DOHH2 (cell line): ENCODE results near the gene HERC6.
"Not testable (repeated sequence)": the region's sequence is repeated elsewhere in the genome, so short reads cannot be mapped to it uniquely, and the experiment has no call there.

Experiments
- H3F3A ChIP-seq: fragments of 200-600 bp; sonication (generic), shearing (Covaris generic); 2 replicates; pipeline ENCODE4 v1.6.0; 2016; ENCODE audit warnings: antibody characterized with exemption, mild to moderate bottlenecking; ENCODE audit not compliant: control insufficient read depth, insufficient read depth
- H3K27ac ChIP-seq: fragments of 200-600 bp; sonication (generic); 2 replicates; pipeline ENCODE4 v1.5.1; 2014; ENCODE audit warnings: low read depth, mild to moderate bottlenecking, low read length, moderate library complexity
- H3K27me3 ChIP-seq: fragments of 200-600 bp; sonication (generic); 2 replicates; pipeline ENCODE4 v1.6.1; 2014; ENCODE audit warnings: mild to moderate bottlenecking, low read length, mixed read lengths; ENCODE audit not compliant: control insufficient read depth
- H3K36me3 ChIP-seq: fragments of 200-600 bp; sonication (generic); 2 replicates; pipeline ENCODE4 v1.6.1; 2014; ENCODE audit warnings: mild to moderate bottlenecking, low read length, moderate library complexity, mixed read lengths; ENCODE audit not compliant: control insufficient read depth
- H3K4me1 ChIP-seq: fragments of 200-600 bp; sonication (generic); 2 replicates; pipeline ENCODE4 v1.6.1; 2014; ENCODE audit warnings: mild to moderate bottlenecking, low read length, mixed read lengths; ENCODE audit not compliant: control insufficient read depth
- H3K4me2 ChIP-seq: fragments of 200-600 bp; sonication (generic); 2 replicates; pipeline ENCODE4 v1.6.0; 2014; ENCODE audit warnings: mild to moderate bottlenecking, low read length, moderate library complexity
- H3K4me3 ChIP-seq: fragments of 200-600 bp; sonication (generic); 2 replicates; pipeline ENCODE4 v1.5.1; 2014; ENCODE audit warnings: mild to moderate bottlenecking, low read length, mixed read lengths
- H3K79me2 ChIP-seq: fragments of 200-600 bp; sonication (generic); 2 replicates; pipeline ENCODE4 v1.6.1; 2014; ENCODE audit warnings: mild to moderate bottlenecking, low read length, mixed read lengths; ENCODE audit not compliant: control insufficient read depth
- H3K9me2 ChIP-seq: fragments of 200-600 bp; sonication (generic); replicated peaks from 2 replicates; pipeline ENCODE4 v1.6.1; 2014; ENCODE audit warnings: mild to moderate bottlenecking, low read length, mixed read lengths; ENCODE audit not compliant: control insufficient read depth
- H3K9me3 ChIP-seq: fragments of 200-600 bp; sonication (generic); 2 replicates; pipeline ENCODE4 v1.6.1; 2014; ENCODE audit warnings: antibody characterized with exemption, low read length, mixed read lengths; ENCODE audit not compliant: control insufficient read depth, insufficient read depth
- H4K20me1 ChIP-seq: fragments of 200-600 bp; sonication (generic); 2 replicates; pipeline ENCODE4 v1.6.0; 2014; ENCODE audit warnings: low read depth, mild to moderate bottlenecking, antibody characterized with exemption, low read length, moderate library complexity; ENCODE audit not compliant: control insufficient read depth, insufficient read depth
- CTCF ChIP-seq: fragments of 200-600 bp; sonication (generic); IDR thresholded peaks from one replicate; pipeline ENCODE4 v1.5.1; 2014; ENCODE audit warnings: antibody characterized with exemption, mild to moderate bottlenecking, low read depth, low read length; ENCODE audit not compliant: poor library complexity, severe bottlenecking
- EZH2phosphoT487 ChIP-seq: fragments of 200-600 bp; sonication (generic); IDR thresholded peaks from 2 replicates; pipeline ENCODE4 v1.6.1; 2017; ENCODE audit warnings: borderline replicate concordance, mild to moderate bottlenecking, antibody characterized with exemption, low read length, moderate library complexity, mixed read lengths

HERC6 gene

GRCh38 chr4:88445252-88445651, 66.6 kb downstream of the HERC6 start:
- Histone ChIP-seq H3K27ac (no peak overlapping the region), H3K4me2 (no peak overlapping the region)
- TF ChIP-seq EZH2phosphoT487 (no peak), CTCF (no peak)

GRCh38 chr4:88446124-88446523, 67.5 kb downstream of the HERC6 start:
- Histone ChIP-seq H3F3A (no peaks in the 10 kb centered on the region), H3K27me3 (no peaks in the 10 kb centered on the region), H4K20me1 (no peaks in the 10 kb centered on the region), H3K4me1 (no peaks in the 10 kb centered on the region), H3K9me2 (no peaks in the 10 kb centered on the region), H3K27ac (no peak overlapping the region), H3K36me3 (no peaks in the 10 kb centered on the region), H3K9me3 (peaks cover 6% of the 10 kb centered on the region), H3K79me2 (no peaks in the 10 kb centered on the region), H3K4me2 (no peak overlapping the region), H3K4me3 (no peak overlapping the region)
- TF ChIP-seq EZH2phosphoT487: no peak
- no peak for TF ChIP-seq CTCF

More at GRCh38 chr4:88445252-88445651, 66.6 kb downstream of the HERC6 start:
- no peak overlapping the region for H3K4me3 ChIP-seq
- no peaks in the 10 kb centered on the region for H3K36me3 ChIP-seq
- no peaks in the 10 kb centered on the region for H3K27me3 ChIP-seq
- peaks cover 6% of the 10 kb centered on the region for H3K9me3 ChIP-seq
- H3K79me2 ChIP-seq: no peaks in the 10 kb centered on the region
- H3K4me1 ChIP-seq: no peaks in the 10 kb centered on the region
- H3F3A ChIP-seq: no peaks in the 10 kb centered on the region
- no peaks in the 10 kb centered on the region for H4K20me1 ChIP-seq
- H3K9me2 ChIP-seq: no peaks in the 10 kb centered on the region

GRCh38 chr4:88447371-88448095, 68.9 kb downstream of the HERC6 start:
- no peaks in the 10 kb centered on the region for H3K4me1 ChIP-seq
- H3K79me2 ChIP-seq: no peaks in the 10 kb centered on the region
- no peaks in the 10 kb centered on the region for H3F3A ChIP-seq
- TF ChIP-seq CTCF (no peak), EZH2phosphoT487 (no peak)
- peaks cover 4% of the 10 kb centered on the region for H3K9me3 ChIP-seq
- no peak overlapping the region for H3K4me3 ChIP-seq
- H4K20me1 ChIP-seq: no peaks in the 10 kb centered on the region
- H3K27ac ChIP-seq: no peak overlapping the region
- no peaks in the 10 kb centered on the region for H3K36me3 ChIP-seq
- no peaks in the 10 kb centered on the region for H3K9me2 ChIP-seq
- no peak overlapping the region for H3K4me2 ChIP-seq
- no peaks in the 10 kb centered on the region for H3K27me3 ChIP-seq

GRCh38 chr4:88448211-88448765, 69.6 kb downstream of the HERC6 start:
- not testable (repeated sequence) for H4K20me1 ChIP-seq, H3K27ac ChIP-seq, H3K27me3 ChIP-seq, H3K36me3 ChIP-seq, H3K4me1 ChIP-seq, H3F3A ChIP-seq, H3K79me2 ChIP-seq, H3K9me3 ChIP-seq, H3K4me2 ChIP-seq, H3K9me2 ChIP-seq, H3K4me3 ChIP-seq
